Stimulated activated CD8-positive, alpha-beta memory T cell treated with anti-CD3 and anti-CD28 coated beads, Interleukin-2, amount 100 ng/mL, for 1 hour (primary cell): ENCODE measurements around the gene MPC1.
"Not testable (repeated sequence)": the region's sequence is repeated elsewhere in the genome, so short reads cannot be mapped to it uniquely, and the experiment has no call there.

Source experiments
- DNase-seq, 2 donors: peaks; one replicate each; pipeline ENCODE4 v3.0.0-alpha.2; 2020; ENCODE audit warnings: low read depth in 2 of 2

MPC1 gene

GRCh38 chr6:166381381-166381732 is 1.4 kb downstream of the MPC1 start:
- no peak for DNase-seq

- DNase-seq, result no peak
These were observed 2.9 kb downstream of the MPC1 start for GRCh38 chr6:166379800-166380199.

GRCh38 chr6:166379103-166379586 is 3.6 kb downstream of the MPC1 start:
- no peak for DNase-seq

GRCh38 chr6:166377721-166378120 is 5.0 kb downstream of the MPC1 start:
- no peak for DNase-seq

- no peak for DNase-seq
These were observed 7.7 kb downstream of the MPC1 start for GRCh38 chr6:166375013-166375412.

- no peak for DNase-seq
These were observed 12.3 kb downstream of the MPC1 start for GRCh38 chr6:166370489-166370888.

GRCh38 chr6:166369782-166370181 is 13.0 kb downstream of the MPC1 start:
- DNase-seq, result no peak

- no peak for DNase-seq
These were observed 15.8 kb downstream of the MPC1 start for GRCh38 chr6:166366921-166367320.

GRCh38 chr6:166365806-166366205 is 16.9 kb downstream of the MPC1 start:
- DNase-seq, result no peak

GRCh38 chr6:166365221-166365620 is 17.5 kb downstream of the MPC1 start:
- DNase-seq, result no peak

GRCh38 chr6:166364456-166364855 is 18.3 kb downstream of the MPC1 start:
- DNase-seq, result no peak

GRCh38 chr6:166362427-166362826 is 20.3 kb downstream of the MPC1 start:
- not testable (repeated sequence) for DNase-seq

- no peak for DNase-seq
These were observed 21.7 kb downstream of the MPC1 start for GRCh38 chr6:166361077-166361429.

GRCh38 chr6:166360243-166361076 is 22.3 kb downstream of the MPC1 start:
- no peak for DNase-seq

GRCh38 chr6:166355552-166355951 is 27.2 kb downstream of the MPC1 start:
- no peak for DNase-seq

GRCh38 chr6:166354965-166355364 is 27.8 kb downstream of the MPC1 start:
- DNase-seq, result no peak

- no peak for DNase-seq
These were observed 28.6 kb downstream of the MPC1 start for GRCh38 chr6:166354143-166354542.

GRCh38 chr6:166353507-166353906 is 29.2 kb downstream of the MPC1 start:
- DNase-seq, result no peak

- no peak for DNase-seq
These were observed 29.8 kb downstream of the MPC1 start for GRCh38 chr6:166352923-166353322.

GRCh38 chr6:166351715-166352285 is 30.9 kb downstream of the MPC1 start:
- DNase-seq, result no peak

GRCh38 chr6:166348305-166348949 is 34.3 kb downstream of the MPC1 start:
- DNase-seq, result no peak

- no peak for DNase-seq
These were observed 35.8 kb downstream of the MPC1 start for GRCh38 chr6:166346965-166347364.

GRCh38 chr6:166346449-166346848 is 36.3 kb downstream of the MPC1 start:
- DNase-seq, result no peak
